Lower lobe of right lung (tissue), 2 donors: ENCODE measurements around the gene RPL37A. TPM values are rescaled to one million over a fixed set of nuclear protein-coding genes. Genes with fewer than 3 reads are reported as not detected.

ENCODE experiments used
- ATAC-seq, 2 donors: fragments of 200-7000 bp; cut with Tn5 transposase; one replicate each; pipeline ENCODE4 v1.9.1; 2020 to 2022; ENCODE audit warnings: mild to moderate bottlenecking in 2 of 2, moderate library complexity in 2 of 2
- DNase-seq: peaks from one replicate; pipeline ENCODE4 v3.0.0-alpha.2; 2020
- H3K27ac ChIP-seq: fragments of 200-600 bp; one replicate; pipeline ENCODE4 v1.8.0; 2022
- H3K27me3 ChIP-seq: fragments of 200-600 bp; one replicate; pipeline ENCODE4 v1.8.0; 2022; ENCODE audit warnings: low read depth
- H3K36me3 ChIP-seq: fragments of 200-600 bp; one replicate; pipeline ENCODE4 v1.8.0; 2022; ENCODE audit warnings: mild to moderate bottlenecking
- H3K4me1 ChIP-seq: fragments of 200-600 bp; one replicate; pipeline ENCODE4 v1.8.0; 2022
- H3K4me3 ChIP-seq: fragments of 200-600 bp; one replicate; pipeline ENCODE4 v1.8.0; 2022; ENCODE audit warnings: mild to moderate bottlenecking
- H3K9me3 ChIP-seq: fragments of 200-600 bp; one replicate; pipeline ENCODE4 v1.8.0; 2022
- intact Hi-C: fragments of 100-400 bp; cut with DNase I; formaldehyde crosslinking; loops from one replicate; pipeline ENCODE4 v1.11.0; 2022
- total RNA-seq: library from RNA; stranded (reverse); fragmentation: NEBNext Ultra II Directional; extraction: Animal tissue kit (Norgen Biotek cat#: 25700); gene quantifications from one replicate; pipeline ENCODE4 v1.2.1, GENCODE V29; 2021
- TF ChIP-seq, protein P1 (sequence below): fragments of 200-600 bp; IDR thresholded peaks from one replicate; pipeline ENCODE4 v1.8.0; 2022; ENCODE audit warnings: antibody characterized with exemption, mild to moderate bottlenecking
- donor health status: DM: no; HTN: yes; CAD: no; lungs with severe emphysema.

The RPL37A gene
- total RNA-seq, 1 donor from 2014 or later: 1,974 TPM

DNA sequence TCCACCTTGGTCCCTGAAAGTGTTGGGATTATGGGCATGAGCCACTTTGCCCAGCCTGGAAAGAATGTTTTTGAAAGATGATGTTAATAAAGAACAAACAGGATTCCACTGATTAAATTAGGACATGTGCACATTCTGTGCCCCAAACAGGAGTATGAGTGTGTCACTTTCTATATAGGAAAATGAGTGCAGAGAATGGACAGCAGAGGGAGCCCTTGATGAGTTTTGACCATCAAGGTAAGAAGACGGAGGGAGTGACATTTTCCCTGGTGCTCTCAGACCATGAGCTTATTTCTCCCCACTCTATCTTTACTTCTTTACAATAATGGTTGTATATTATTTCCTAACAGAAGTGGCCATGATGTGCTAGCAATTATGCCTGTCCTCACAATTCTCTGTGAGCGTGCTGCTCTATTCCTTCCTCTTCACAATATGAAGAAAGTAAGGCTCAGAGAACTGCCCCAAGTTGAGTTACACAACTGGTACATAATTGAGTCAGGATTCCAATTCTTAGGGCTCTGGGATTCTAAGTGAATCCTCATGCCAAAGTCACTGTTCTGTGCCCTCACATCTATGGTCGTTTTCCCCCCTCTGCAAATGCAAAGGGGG is 20.6 kb downstream of the RPL37A start:
- no peak overlapping the region for H3K4me3 ChIP-seq
- intact Hi-C loops: no loop called here
- DNase-seq: no peak
- H3K4me1 ChIP-seq: no peaks in the 10 kb centered on the region
- no peaks in the 10 kb centered on the region for H3K36me3 ChIP-seq
- H3K9me3 ChIP-seq: no peaks in the 10 kb centered on the region
- TF ChIP-seq, protein P1, sequence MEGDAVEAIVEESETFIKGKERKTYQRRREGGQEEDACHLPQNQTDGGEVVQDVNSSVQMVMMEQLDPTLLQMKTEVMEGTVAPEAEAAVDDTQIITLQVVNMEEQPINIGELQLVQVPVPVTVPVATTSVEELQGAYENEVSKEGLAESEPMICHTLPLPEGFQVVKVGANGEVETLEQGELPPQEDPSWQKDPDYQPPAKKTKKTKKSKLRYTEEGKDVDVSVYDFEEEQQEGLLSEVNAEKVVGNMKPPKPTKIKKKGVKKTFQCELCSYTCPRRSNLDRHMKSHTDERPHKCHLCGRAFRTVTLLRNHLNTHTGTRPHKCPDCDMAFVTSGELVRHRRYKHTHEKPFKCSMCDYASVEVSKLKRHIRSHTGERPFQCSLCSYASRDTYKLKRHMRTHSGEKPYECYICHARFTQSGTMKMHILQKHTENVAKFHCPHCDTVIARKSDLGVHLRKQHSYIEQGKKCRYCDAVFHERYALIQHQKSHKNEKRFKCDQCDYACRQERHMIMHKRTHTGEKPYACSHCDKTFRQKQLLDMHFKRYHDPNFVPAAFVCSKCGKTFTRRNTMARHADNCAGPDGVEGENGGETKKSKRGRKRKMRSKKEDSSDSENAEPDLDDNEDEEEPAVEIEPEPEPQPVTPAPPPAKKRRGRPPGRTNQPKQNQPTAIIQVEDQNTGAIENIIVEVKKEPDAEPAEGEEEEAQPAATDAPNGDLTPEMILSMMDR: peak; percentile 77
- no peak overlapping the region for H3K27ac ChIP-seq
- no peaks in the 10 kb centered on the region for H3K27me3 ChIP-seq
- ATAC-seq: peak; percentile 80

- no peak overlapping the region for H3K27ac ChIP-seq
- no peaks in the 10 kb centered on the region for H3K27me3 ChIP-seq
- H3K4me1 ChIP-seq: no peaks in the 10 kb centered on the region
- no peak for DNase-seq
- intact Hi-C loops: loop anchor here (5.0 kb wide), 1 partner anchor 147 kb away; no protein-coding TSS in a partner anchor
- no peak for ATAC-seq
- no peaks in the 10 kb centered on the region for H3K9me3 ChIP-seq
- no peak overlapping the region for H3K4me3 ChIP-seq
- TF ChIP-seq, protein P1: no peak
- no peaks in the 10 kb centered on the region for H3K36me3 ChIP-seq
Observed at GRCh38 chr2:216520112-216520511, 21.5 kb downstream of the RPL37A start.

DNA sequence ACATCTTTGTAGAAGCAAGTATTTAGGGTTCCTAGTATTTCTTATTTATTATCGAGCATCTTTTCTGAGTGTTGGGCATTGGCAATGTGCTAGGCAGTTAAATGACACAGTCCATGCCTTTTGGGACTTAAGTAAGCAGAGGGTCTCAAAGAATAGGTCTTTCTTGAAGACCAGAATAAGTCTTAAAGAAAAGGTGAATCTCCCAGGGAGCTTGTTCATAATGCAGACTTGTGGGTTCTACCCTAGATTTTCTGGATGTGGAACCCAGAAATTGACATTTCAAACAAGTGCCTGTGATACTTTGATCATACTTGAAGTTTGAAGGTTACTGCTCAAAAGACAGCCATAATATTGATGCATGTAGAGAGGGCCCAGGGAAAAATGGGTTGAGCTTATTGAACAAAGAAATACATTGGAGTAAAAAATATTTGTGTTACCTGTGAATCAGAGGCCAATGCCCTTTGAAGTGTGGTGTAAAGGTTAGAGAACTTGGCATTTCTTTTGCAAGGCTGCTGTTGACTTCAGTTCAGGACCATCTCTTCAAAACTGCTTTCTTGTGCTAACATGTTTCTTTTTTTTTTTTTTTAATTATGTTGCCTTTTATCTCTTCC is 24.4 kb downstream of the RPL37A start:
- intact Hi-C loops: loop anchor here (5.0 kb wide), 1 partner anchor 144 kb away; no protein-coding TSS in a partner anchor
- no peak overlapping the region for H3K27ac ChIP-seq
- H3K9me3 ChIP-seq: no peaks in the 10 kb centered on the region
- TF ChIP-seq, protein P1: no peak
- no peaks in the 10 kb centered on the region for H3K4me1 ChIP-seq
- no peak overlapping the region for H3K4me3 ChIP-seq
- ATAC-seq (no peak), DNase-seq (no peak)
- no peaks in the 10 kb centered on the region for H3K27me3 ChIP-seq
- no peaks in the 10 kb centered on the region for H3K36me3 ChIP-seq

- no peaks in the 10 kb centered on the region for H3K36me3 ChIP-seq
- H3K4me1 ChIP-seq: no peaks in the 10 kb centered on the region
- ATAC-seq (no peak), DNase-seq (no peak)
- H3K4me3 ChIP-seq: no peak overlapping the region
- no peaks in the 10 kb centered on the region for H3K9me3 ChIP-seq
- TF ChIP-seq, protein P1: no peak
- H3K27ac ChIP-seq: no peak overlapping the region
- intact Hi-C loops: no loop called here
- H3K27me3 ChIP-seq: no peaks in the 10 kb centered on the region
Observed at GRCh38 chr2:216525972-216526371, 27.3 kb downstream of the RPL37A start.

GRCh38 chr2:216526939-216527338 is 28.3 kb downstream of the RPL37A start:
- no peak overlapping the region for H3K4me3 ChIP-seq
- TF ChIP-seq, protein P1: no peak
- intact Hi-C loops: no loop called here

More at GRCh38 chr2:216526939-216527338, 28.3 kb downstream of the RPL37A start:
- ATAC-seq (no peak), DNase-seq (no peak)
- Histone ChIP-seq H3K4me1 (no peaks in the 10 kb centered on the region), H3K9me3 (no peaks in the 10 kb centered on the region), H3K27me3 (no peaks in the 10 kb centered on the region), H3K27ac (no peak overlapping the region), H3K36me3 (no peaks in the 10 kb centered on the region)
